ENCODE measurements around the gene APOBEC2. TPM values are rescaled to one million over a fixed set of nuclear protein-coding genes. Genes with fewer than 3 reads are reported as not detected.
A peak's percentile ranks its signal among the peaks of the same experiment; 100 is the strongest.
"Not testable (repeated sequence)": the region's sequence is repeated elsewhere in the genome, so short reads cannot be mapped to it uniquely, and the experiment has no call there.

Gene APOBEC2
- total and polyA plus RNA-seq, 2 of the 4 experiments (the other 2 are of a cell fraction) = not detected

GRCh38 chr6:41006217-41006616, 46.8 kb upstream of the APOBEC2 start:
- H3K14ac ChIP-seq (replicated peaks; ENCODE audit: low read depth, low read length); H4K91ac ChIP-seq (ENCODE audit: insufficient read depth, low read depth, low read length); H3K36me3 ChIP-seq (ENCODE audit: control insufficient read depth, insufficient read depth, low read length); H3K9me3 ChIP-seq (ENCODE audit: control insufficient read depth, insufficient read depth, low read length); H2AK5ac ChIP-seq (ENCODE audit: low read depth, low read length); H2BK15ac ChIP-seq (ENCODE audit: low read depth, low read length); H3K27ac ChIP-seq (ENCODE audit: insufficient read depth, low read length); in situ Hi-C loops (cut with MboI; ENCODE audit: low sequenced_read_pairs); dilution Hi-C loops (cut with HindIII; ENCODE audit: low sequenced_read_pairs, unreplicated experiment); H3K56ac ChIP-seq (ENCODE audit: extremely low read depth, insufficient read depth, low read length); H3K9ac ChIP-seq (ENCODE audit: low read depth, low read length); H4K20me1 ChIP-seq (ENCODE audit: insufficient read depth, low read length); H2AK9ac ChIP-seq (replicated peaks; ENCODE audit: low read depth, low read length, poor library complexity); H2BK120ac ChIP-seq (ENCODE audit: low read depth, low read length); H3K4me2 ChIP-seq (ENCODE audit: low read depth, low read length); H3K4me1 ChIP-seq (ENCODE audit: control insufficient read depth, insufficient read depth, low read length); H2BK20ac ChIP-seq (ENCODE audit: low read depth, low read length); CTCF ChIA-PET; H3K4ac ChIP-seq (ENCODE audit: low read depth, low read length); H3K4me3 ChIP-seq (ENCODE audit: insufficient read depth, low read depth, low read length); H4K5ac ChIP-seq (ENCODE audit: low read depth, low read length); H3K18ac ChIP-seq (ENCODE audit: low read depth, low read length); H3K79me1 ChIP-seq (ENCODE audit: low read depth in 1 of 2, low read length in 2 of 2); H3K9me1 ChIP-seq (ENCODE audit: insufficient read depth, low read length); H4K8ac ChIP-seq (ENCODE audit: low read depth in 2 of 2, low read length in 2 of 2); H3K23ac ChIP-seq (ENCODE audit: low read depth, low read length); H2BK5ac ChIP-seq (ENCODE audit: low read depth, low read length, poor library complexity, severe bottlenecking); BruUV-seq (replicated peaks); H2AFZ ChIP-seq (replicated peaks; ENCODE audit: low read length, poor library complexity); POLR2A ChIA-PET (ENCODE audit: unreplicated experiment): not testable (repeated sequence)
- DNase-seq (peak; percentile 39), ATAC-seq (ENCODE audit: low read depth) (peak; percentile 91)
- no CpG with 5 or more reads among the region's 7 CpGs for WGBS, 2 experiments (ENCODE audit: extremely low coverage in 2 of 2, insufficient read length in 1 of 2)
- peak; percentile 43 for TF ChIP-seq RAD21 (IDR thresholded peaks at IDR 0.05; ENCODE audit: low read length)
- peak; percentile 51 for TF ChIP-seq SMC3 (IDR thresholded peaks at IDR 0.05; ENCODE audit: low read depth, low read length)
- peak; percentile 55 for TF ChIP-seq CTCF (conservative IDR thresholded peaks at IDR 0.05; ENCODE audit: low read depth, low read length)
- intact Hi-C loops (cut with micrococcal nuclease) = loop anchor here (1.0 to 2.0 kb wide), 3 partner anchors 22 to 111 kb away; no protein-coding TSS in a partner anchor
- H3K27me3 ChIP-seq (ENCODE audit: control insufficient read depth, insufficient read depth, low read length) = peaks cover 29% of the 10 kb centered on the region

GRCh38 chr6:41006980-41007379, 46.0 kb upstream of the APOBEC2 start:
- BruUV-seq (replicated peaks); CTCF ChIA-PET; ATAC-seq (ENCODE audit: low read depth); H3K9ac ChIP-seq (ENCODE audit: low read depth, low read length); H2BK120ac ChIP-seq (ENCODE audit: low read depth, low read length); H2AK9ac ChIP-seq (replicated peaks; ENCODE audit: low read depth, low read length, poor library complexity); H4K91ac ChIP-seq (ENCODE audit: insufficient read depth, low read depth, low read length); H2BK5ac ChIP-seq (ENCODE audit: low read depth, low read length, poor library complexity, severe bottlenecking); H3K56ac ChIP-seq (ENCODE audit: extremely low read depth, insufficient read depth, low read length); DNase-seq; H3K27ac ChIP-seq (ENCODE audit: insufficient read depth, low read length); H4K20me1 ChIP-seq (ENCODE audit: insufficient read depth, low read length); H4K5ac ChIP-seq (ENCODE audit: low read depth, low read length); H3K4me1 ChIP-seq (ENCODE audit: control insufficient read depth, insufficient read depth, low read length); H2AFZ ChIP-seq (replicated peaks; ENCODE audit: low read length, poor library complexity); H3K14ac ChIP-seq (replicated peaks; ENCODE audit: low read depth, low read length); H3K18ac ChIP-seq (ENCODE audit: low read depth, low read length); H3K9me1 ChIP-seq (ENCODE audit: insufficient read depth, low read length); H2AK5ac ChIP-seq (ENCODE audit: low read depth, low read length); H4K8ac ChIP-seq (ENCODE audit: low read depth in 2 of 2, low read length in 2 of 2); H3K9me3 ChIP-seq (ENCODE audit: control insufficient read depth, insufficient read depth, low read length); H3K36me3 ChIP-seq (ENCODE audit: control insufficient read depth, insufficient read depth, low read length); in situ Hi-C loops (cut with MboI; ENCODE audit: low sequenced_read_pairs); H3K4ac ChIP-seq (ENCODE audit: low read depth, low read length); H2BK15ac ChIP-seq (ENCODE audit: low read depth, low read length); H3K23ac ChIP-seq (ENCODE audit: low read depth, low read length); H3K4me3 ChIP-seq (ENCODE audit: insufficient read depth, low read depth, low read length); POLR2A ChIA-PET (ENCODE audit: unreplicated experiment); H3K79me1 ChIP-seq (ENCODE audit: low read depth in 1 of 2, low read length in 2 of 2); H2BK20ac ChIP-seq (ENCODE audit: low read depth, low read length); dilution Hi-C loops (cut with HindIII; ENCODE audit: low sequenced_read_pairs, unreplicated experiment); H3K4me2 ChIP-seq (ENCODE audit: low read depth, low read length): not testable (repeated sequence)
- WGBS, 2 experiments (ENCODE audit: extremely low coverage in 2 of 2, insufficient read length in 1 of 2) = no CpG with 5 or more reads among the region's 4 CpGs
- H3K27me3 ChIP-seq (ENCODE audit: control insufficient read depth, insufficient read depth, low read length) = peaks cover 33% of the 10 kb centered on the region
- intact Hi-C loops (cut with micrococcal nuclease) = loop anchor here (1.0 to 2.0 kb wide), 3 partner anchors 21 to 112 kb away; no protein-coding TSS in a partner anchor
